Measurements from ENCODE around the gene KRTAP25-1.

DNA sequence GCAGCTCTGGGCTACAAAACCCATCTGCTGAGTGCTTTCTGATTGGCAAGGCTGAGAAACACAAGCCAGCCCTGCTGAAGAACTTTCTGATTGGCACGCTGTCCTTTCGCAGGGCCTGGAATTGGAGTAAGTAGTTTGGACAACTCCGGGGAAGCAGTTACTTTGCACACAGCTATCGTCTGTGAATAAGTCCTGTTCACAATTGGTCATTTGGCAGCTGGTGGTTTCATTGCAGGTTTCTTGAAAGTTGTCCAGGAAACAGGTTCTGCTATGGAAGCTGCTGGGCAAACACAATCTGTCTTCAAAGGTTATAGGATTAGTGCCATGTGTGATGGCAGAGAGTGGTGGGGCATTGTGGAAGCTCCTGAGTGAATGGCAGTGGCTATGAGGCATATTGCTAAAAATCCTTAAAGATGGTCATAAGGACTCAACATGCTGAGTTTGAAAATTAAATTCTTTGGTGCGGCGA, 48.0 kb upstream of the KRTAP25-1 start, which contains the start of gene KRTAP27-1:
- no peak for TF ChIP-seq ZNF70 (CRISPR knock-in tag; IDR thresholded peaks at IDR 0.05)
- no peak for TF ChIP-seq BACH2 (CRISPR knock-in tag; IDR thresholded peaks at IDR 0.05; ENCODE audit: borderline replicate concordance)
- TF ChIP-seq, protein P1, sequence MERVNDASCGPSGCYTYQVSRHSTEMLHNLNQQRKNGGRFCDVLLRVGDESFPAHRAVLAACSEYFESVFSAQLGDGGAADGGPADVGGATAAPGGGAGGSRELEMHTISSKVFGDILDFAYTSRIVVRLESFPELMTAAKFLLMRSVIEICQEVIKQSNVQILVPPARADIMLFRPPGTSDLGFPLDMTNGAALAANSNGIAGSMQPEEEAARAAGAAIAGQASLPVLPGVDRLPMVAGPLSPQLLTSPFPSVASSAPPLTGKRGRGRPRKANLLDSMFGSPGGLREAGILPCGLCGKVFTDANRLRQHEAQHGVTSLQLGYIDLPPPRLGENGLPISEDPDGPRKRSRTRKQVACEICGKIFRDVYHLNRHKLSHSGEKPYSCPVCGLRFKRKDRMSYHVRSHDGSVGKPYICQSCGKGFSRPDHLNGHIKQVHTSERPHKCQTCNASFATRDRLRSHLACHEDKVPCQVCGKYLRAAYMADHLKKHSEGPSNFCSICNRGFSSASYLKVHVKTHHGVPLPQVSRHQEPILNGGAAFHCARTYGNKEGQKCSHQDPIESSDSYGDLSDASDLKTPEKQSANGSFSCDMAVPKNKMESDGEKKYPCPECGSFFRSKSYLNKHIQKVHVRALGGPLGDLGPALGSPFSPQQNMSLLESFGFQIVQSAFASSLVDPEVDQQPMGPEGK (CRISPR knock-in tag; IDR thresholded peaks at IDR 0.05; ENCODE audit: borderline replicate concordance): no peak
- no peak for TF ChIP-seq GLIS3 (CRISPR knock-in tag; IDR thresholded peaks at IDR 0.05)
- no peak for TF ChIP-seq ZNF8 (CRISPR knock-in tag; IDR thresholded peaks at IDR 0.05)
- TF ChIP-seq ESRRG (CRISPR knock-in tag; IDR thresholded peaks at IDR 0.05): no peak
- TF ChIP-seq ZFP30 (CRISPR knock-in tag; IDR thresholded peaks at IDR 0.05): no peak
- no peak for TF ChIP-seq CSDC2 (CRISPR knock-in tag; IDR thresholded peaks at IDR 0.05)
